ENCODE results near the gene MDN1.

- TF ChIP-seq CTCF (IDR thresholded peaks at IDR 0.05) = no peak
- no peak for TF ChIP-seq POLR2AphosphoS5 (IDR thresholded peaks at IDR 0.05)
- TF ChIP-seq POLR2A (IDR thresholded peaks at IDR 0.05) = no peak
- no peak for TF ChIP-seq EP300 (IDR thresholded peaks at IDR 0.05)
These were observed 151.6 kb downstream of the MDN1 start for GRCh38 chr6:89667872-89668556.

Measured in gastroesophageal sphincter (tissue), 3 donors.